ENCODE data around the gene PDE8A.

DNA sequence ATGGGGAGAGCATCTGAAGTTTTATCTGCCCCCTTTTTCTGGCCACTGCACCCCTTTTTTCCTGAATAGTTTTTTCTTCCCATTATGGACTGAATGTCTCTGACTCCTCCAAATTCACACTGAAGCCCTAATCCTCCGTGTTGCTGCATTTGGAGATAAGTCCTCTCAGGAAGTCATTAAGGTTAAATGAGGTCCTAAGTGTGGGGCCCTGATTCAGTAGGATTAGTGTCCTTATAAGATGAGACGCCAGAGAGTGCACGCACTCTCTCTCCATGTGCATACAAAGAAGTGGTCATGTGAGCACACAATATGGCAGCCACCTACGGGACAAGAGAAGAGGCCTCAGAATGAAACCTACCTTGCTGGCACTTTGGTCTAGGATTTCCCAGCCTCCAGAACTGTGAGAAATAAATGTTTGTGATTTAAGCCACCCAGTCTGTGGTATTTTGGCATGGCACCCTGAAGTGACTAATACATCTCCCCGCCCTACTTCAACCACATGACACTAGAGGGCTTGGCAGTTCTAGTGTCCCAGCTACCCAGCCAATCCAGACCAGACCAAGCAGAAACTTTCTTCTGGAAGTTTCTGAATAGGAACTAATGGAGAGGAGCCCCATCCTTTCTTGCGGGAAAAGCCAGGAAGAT, 191.3 kb downstream of the PDE8A start:
- TF ChIP-seq CTCF (IDR thresholded peaks at IDR 0.05) = no peak
- TF ChIP-seq POLR2A (IDR thresholded peaks at IDR 0.05) = no peak
